ENCODE data around the gene BEST3. TPM values are rescaled to one million over a fixed set of nuclear protein-coding genes. Genes with fewer than 3 reads are reported as not detected.

The BEST3 gene
- under 1 TPM in 1 of 4 donors, not detected in 3; 0.23 TPM for total RNA-seq

GRCh38 chr12:69698769-69699540, at the start of gene BEST3:
BEST3 (minus strand) TSS chr12:69699303; CDS start chr12:69697798, 1,505 bp downstream.
- Histone ChIP-seq H3K27ac (no peak within 1 kb of the TSS), H3K4me1 (no peaks in the 10 kb centered on the region), H3K36me3 (no peaks in the 10 kb centered on the region), H3K9me3 (no peaks in the 10 kb centered on the region), H3K27me3 (no peaks in the 10 kb centered on the region), H3K4me3 (no peak within 1 kb of the TSS)
- no peak for ATAC-seq
- TF ChIP-seq EP300 (IDR thresholded peaks at IDR 0.05) (no peak), POLR2AphosphoS5 (IDR thresholded peaks at IDR 0.05) (no peak), POLR2A (IDR thresholded peaks at IDR 0.05) (no peak)
- TF ChIP-seq, protein P1, sequence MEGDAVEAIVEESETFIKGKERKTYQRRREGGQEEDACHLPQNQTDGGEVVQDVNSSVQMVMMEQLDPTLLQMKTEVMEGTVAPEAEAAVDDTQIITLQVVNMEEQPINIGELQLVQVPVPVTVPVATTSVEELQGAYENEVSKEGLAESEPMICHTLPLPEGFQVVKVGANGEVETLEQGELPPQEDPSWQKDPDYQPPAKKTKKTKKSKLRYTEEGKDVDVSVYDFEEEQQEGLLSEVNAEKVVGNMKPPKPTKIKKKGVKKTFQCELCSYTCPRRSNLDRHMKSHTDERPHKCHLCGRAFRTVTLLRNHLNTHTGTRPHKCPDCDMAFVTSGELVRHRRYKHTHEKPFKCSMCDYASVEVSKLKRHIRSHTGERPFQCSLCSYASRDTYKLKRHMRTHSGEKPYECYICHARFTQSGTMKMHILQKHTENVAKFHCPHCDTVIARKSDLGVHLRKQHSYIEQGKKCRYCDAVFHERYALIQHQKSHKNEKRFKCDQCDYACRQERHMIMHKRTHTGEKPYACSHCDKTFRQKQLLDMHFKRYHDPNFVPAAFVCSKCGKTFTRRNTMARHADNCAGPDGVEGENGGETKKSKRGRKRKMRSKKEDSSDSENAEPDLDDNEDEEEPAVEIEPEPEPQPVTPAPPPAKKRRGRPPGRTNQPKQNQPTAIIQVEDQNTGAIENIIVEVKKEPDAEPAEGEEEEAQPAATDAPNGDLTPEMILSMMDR (IDR thresholded peaks at IDR 0.05) = no peak
- 82 to 86% methylated on average over 9 to 12 of the region's 12 CpGs for WGBS, 2 donors (ENCODE audit: low coverage in 1 of 2)

- WGBS, 2 donors (ENCODE audit: low coverage in 1 of 2) = 87 to 97% methylated on average over 4 of the region's 4 CpGs
- H3K9me3 ChIP-seq = no peaks in the 10 kb centered on the region
- peaks cover 0 to 11% (median 4%) of the 10 kb centered on the region in 3 donors for H3K4me1 ChIP-seq
- TF ChIP-seq, protein P1 (IDR thresholded peaks at IDR 0.05) = no peak
- TF ChIP-seq EP300 (IDR thresholded peaks at IDR 0.05) (no peak), POLR2AphosphoS5 (IDR thresholded peaks at IDR 0.05) (no peak), POLR2A (IDR thresholded peaks at IDR 0.05) (no peak)
- no peaks in the 10 kb centered on the region for H3K36me3 ChIP-seq
- no peak overlapping the region for H3K27ac ChIP-seq
- no peak overlapping the region for H3K4me3 ChIP-seq
- no peaks in the 10 kb centered on the region for H3K27me3 ChIP-seq
- no peak for ATAC-seq
These were observed 45.0 kb upstream of the BEST3 start for GRCh38 chr12:69744109-69744508.

GRCh38 chr12:69739287-69740191, 40.4 kb upstream of the BEST3 start:
- ATAC-seq = peak; percentile 35
- 1 to 6% methylated on average over 10 to 25 of the region's 66 CpGs for WGBS, 2 donors (ENCODE audit: low coverage in 1 of 2)
- Histone ChIP-seq H3K27me3 (no peaks in the 10 kb centered on the region), H3K36me3 (no peaks in the 10 kb centered on the region), H3K9me3 (no peaks in the 10 kb centered on the region), H3K4me3 (peak overlapping the region; percentile 66 to 91), H3K27ac (peak overlapping the region in 3 of 4 donors; percentile 60 to 86 (median 74)), H3K4me1 (peaks cover 0 to 15% (median 4%) of the 10 kb centered on the region in 3 donors)
- TF ChIP-seq, protein P1 (IDR thresholded peaks at IDR 0.05) = no peak

DNA sequence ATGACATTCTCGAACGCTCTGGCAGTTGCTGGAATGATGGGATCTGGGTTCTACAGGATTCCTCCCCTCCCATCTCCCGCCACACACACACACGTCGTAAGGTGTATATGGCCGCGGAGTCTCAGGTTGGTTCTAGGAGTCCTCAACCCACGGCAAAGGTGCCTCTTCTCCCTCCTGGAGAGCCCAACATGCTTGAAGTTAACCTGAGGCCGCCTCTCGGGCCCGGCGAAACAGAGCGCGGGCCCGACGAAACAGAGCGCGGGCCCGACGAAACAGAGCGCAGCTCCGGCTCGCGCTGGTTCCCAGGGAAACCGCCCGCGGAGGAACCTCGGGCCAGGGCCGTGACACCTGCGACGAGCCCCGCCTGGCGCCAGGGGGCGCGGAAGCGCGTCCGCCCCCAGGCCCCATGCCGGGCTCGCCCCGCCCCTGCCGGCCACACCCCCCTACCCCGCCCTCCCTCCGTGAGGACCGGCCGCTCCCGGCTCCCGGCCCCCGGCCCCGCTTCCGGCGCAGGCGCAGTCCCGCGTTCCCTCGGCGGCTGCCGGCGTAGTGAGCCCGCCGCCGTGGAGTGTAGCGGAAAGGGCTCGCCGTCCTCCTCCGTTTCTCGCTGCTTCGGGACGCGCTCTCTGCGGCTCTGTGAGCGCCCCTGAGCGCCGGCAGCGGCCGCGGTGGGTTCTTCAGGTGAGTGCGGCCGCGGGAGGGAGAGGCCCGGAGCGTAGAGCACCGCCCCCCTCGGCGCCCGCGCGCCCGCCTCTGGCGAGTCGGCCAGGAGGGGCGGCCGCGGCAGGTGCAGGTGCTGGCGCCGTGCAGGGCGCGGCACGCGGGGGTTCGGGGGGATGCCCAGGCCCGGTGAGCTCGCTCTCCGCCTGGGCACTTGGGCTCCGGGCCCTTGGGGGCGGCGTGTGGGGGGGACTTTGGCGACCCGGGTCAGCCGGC, 39.5 kb upstream of the BEST3 start, which contains the start of gene RAB3IP:
Gene RAB3IP, plus strand, starts transcription at position 510 of the 936 bp plus-strand sequence. CDS start 16,549 bp downstream, outside the sequence.
- Histone ChIP-seq H3K27ac (peak within 1 kb of the TSS in 3 of 4 donors; percentile 60 to 86 (median 74)), H3K4me1 (peaks cover 0 to 15% (median 4%) of the 10 kb centered on the region in 3 donors), H3K4me3 (peak within 1 kb of the TSS; percentile 66 to 91), H3K36me3 (no peaks in the 10 kb centered on the region), H3K9me3 (no peaks in the 10 kb centered on the region), H3K27me3 (no peaks in the 10 kb centered on the region)
- peak; percentile 94 for ATAC-seq
- 8 to 11% methylated on average over 8 to 9 of the region's 110 CpGs for WGBS, 2 donors (ENCODE audit: low coverage in 1 of 2)
- TF ChIP-seq, protein P1 (IDR thresholded peaks at IDR 0.05) = peak in 3 of 4 experiments; percentile 14 to 85 (median 51)
- TF ChIP-seq EP300 (IDR thresholded peaks at IDR 0.05) = no peak
- TF ChIP-seq POLR2AphosphoS5 (IDR thresholded peaks at IDR 0.05) = no peak
- peak; percentile 35 to 38 for TF ChIP-seq POLR2A (IDR thresholded peaks at IDR 0.05)
